Measurements from ENCODE around the gene RABGAP1L. TPM values are rescaled to one million over a fixed set of nuclear protein-coding genes. Genes with fewer than 3 reads are reported as not detected.

RABGAP1L gene
- total and polyA plus RNA-seq, 2 of the 8 experiments (the other 6 are each of a cell fraction or from before 2014, with no cell fraction given): 33.3 to 156 TPM

GRCh38 chr1:174657411-174657810, 498.1 kb downstream of the RABGAP1L start:
- no peak for FAIRE-seq
- CTCF ChIA-PET (ENCODE audit: partially characterized antibody): interaction anchor here (0.8 to 1.1 kb wide), 2 partner anchors 9 to 33 kb away, joined by 3 read pairs; no protein-coding TSS in a partner anchor

More at GRCh38 chr1:174657411-174657810, 498.1 kb downstream of the RABGAP1L start:
- H2BK120ac ChIP-seq (replicated peaks; ENCODE audit: low read depth, low read length): no peak overlapping the region
- H3K56ac ChIP-seq (replicated peaks; ENCODE audit: insufficient read length, low read depth, low read length): no peak overlapping the region
- H2BK20ac ChIP-seq (ENCODE audit: low read length): no peak overlapping the region
- H3K4me2 ChIP-seq (ENCODE audit: insufficient read depth in 1 of 2, low read depth in 2 of 2, low read length in 2 of 2): no peak overlapping the region
- no peaks in the 10 kb centered on the region for H3K79me2 ChIP-seq (ENCODE audit: control insufficient read depth in 1 of 2, insufficient read depth in 2 of 2, low read length in 2 of 2)
- H4K20me1 ChIP-seq (replicated peaks in 1 of 2; ENCODE audit: control insufficient read depth in 1 of 2, insufficient read depth in 2 of 2, low read length in 2 of 2): no peaks in the 10 kb centered on the region
- H2BK12ac ChIP-seq (ENCODE audit: low read depth, low read length): no peak overlapping the region
- peaks cover 0 to 4% of the 10 kb centered on the region in 2 experiments; a peak in 1 of 4 replicates for H3K9me3 ChIP-seq (ENCODE audit: insufficient read depth in 2 of 2, low read depth in 1 of 2, low read length in 1 of 2)
- no peak overlapping the region for H2BK15ac ChIP-seq (ENCODE audit: low read length)
- H3K14ac ChIP-seq (ENCODE audit: insufficient read length): no peak overlapping the region
- no peak overlapping the region for H4K8ac ChIP-seq (ENCODE audit: extremely low read depth, insufficient read depth, low read length)
- H4K5ac ChIP-seq (ENCODE audit: insufficient read length, low read depth, low read length): no peak overlapping the region
- H2AFZ ChIP-seq (ENCODE audit: low read length): no peak overlapping the region
- H4K91ac ChIP-seq (replicated peaks; ENCODE audit: insufficient read length, low read length): no peak overlapping the region
- H3K27ac ChIP-seq (ENCODE audit: low read depth, low read length): no peak overlapping the region
- H3K4me1 ChIP-seq (replicated peaks in 1 of 4; ENCODE audit: control insufficient read depth in 3 of 4, insufficient read depth in 4 of 4, low read length in 3 of 4): peaks cover 0 to 6% (median 2%) of the 10 kb centered on the region in 4 experiments; a peak in 4 of 7 replicates
- H3K4me3 ChIP-seq (ENCODE audit: extremely low read depth in 1 of 4, insufficient read depth in 2 of 4, low read depth in 3 of 4, low read length in 4 of 4): no peak overlapping the region
- H3K27me3 ChIP-seq (replicated peaks in 1 of 4; ENCODE audit: control insufficient read depth in 3 of 4, extremely low read depth in 1 of 4, insufficient read depth in 3 of 4, low read length in 3 of 4): no peaks in the 10 kb centered on the region
- DNase-seq (ENCODE audit: low read depth in 1 of 2, low spot score in 2 of 2): no peak
- no peak overlapping the region for H3K23ac ChIP-seq (ENCODE audit: insufficient read length)
- H3K36me3 ChIP-seq (ENCODE audit: control insufficient read depth in 2 of 4, insufficient read depth in 4 of 4, low read length in 3 of 4): no peaks in the 10 kb centered on the region
- no peaks in the 10 kb centered on the region for H3K23me2 ChIP-seq (ENCODE audit: low read depth, low read length)
- no peak overlapping the region for H2AK5ac ChIP-seq (ENCODE audit: low read depth, low read length)
- no peaks in the 10 kb centered on the region for H3K79me1 ChIP-seq (ENCODE audit: low read depth, low read length)
- no peak overlapping the region for H3K18ac ChIP-seq (ENCODE audit: extremely low read depth, low read length)
- TF ChIP-seq RFX5 (IDR thresholded peaks at IDR 0.05; ENCODE audit: borderline replicate concordance, low read depth, low read length): no peak
- no peak overlapping the region for H3K4ac ChIP-seq (replicated peaks; ENCODE audit: insufficient read length, low read depth, low read length)
- POLR2A ChIA-PET (ENCODE audit: partially characterized antibody): no interaction called here
- H3K9ac ChIP-seq (replicated peaks in 1 of 4; ENCODE audit: extremely low read depth in 1 of 4, low read depth in 3 of 4, low read length in 3 of 4): no peak overlapping the region
- H2BK5ac ChIP-seq (ENCODE audit: low read depth, low read length): no peak overlapping the region

All from H1 (cell line).